UCSD-AML1 (cell line): ENCODE measurements around the gene PHC2.
"Not testable (repeated sequence)": the region's sequence is repeated elsewhere in the genome, so short reads cannot be mapped to it uniquely, and the experiment has no call there.

Source experiments
- DNase-seq: peaks from one replicate; lab custom pipeline; 2025; ENCODE audit not compliant: unreplicated experiment; lab: John Stamatoyannopoulos, UW

Gene PHC2

GRCh38 chr1:33319949-33320618 is 110.8 kb downstream of the PHC2 start:
- DNase-seq, result no peak

GRCh38 chr1:33319186-33319948 is 111.5 kb downstream of the PHC2 start:
- DNase-seq, result no peak

- DNase-seq, result no peak
These were observed 112.9 kb downstream of the PHC2 start for GRCh38 chr1:33317946-33318345.

- DNase-seq, result no peak
These were observed 113.5 kb downstream of the PHC2 start for GRCh38 chr1:33317354-33317753.

GRCh38 chr1:33316601-33317000 is 114.3 kb downstream of the PHC2 start:
- DNase-seq, result no peak

- DNase-seq, result no peak
These were observed 116.5 kb downstream of the PHC2 start for GRCh38 chr1:33314416-33314815.

GRCh38 chr1:33312413-33312749 is 118.5 kb downstream of the PHC2 start:
- no peak for DNase-seq

GRCh38 chr1:33311706-33312412 is 119.0 kb downstream of the PHC2 start:
- no peak for DNase-seq

- no peak for DNase-seq
These were observed 120.2 kb downstream of the PHC2 start for GRCh38 chr1:33310702-33311101.

GRCh38 chr1:33309351-33309750 is 121.5 kb downstream of the PHC2 start:
- not testable (repeated sequence) for DNase-seq

- no peak for DNase-seq
These were observed 123.4 kb downstream of the PHC2 start for GRCh38 chr1:33307494-33307864.

GRCh38 chr1:33306653-33307493 is 124.0 kb downstream of the PHC2 start:
- DNase-seq, result no peak

GRCh38 chr1:33305816-33306652 is 124.9 kb downstream of the PHC2 start:
- DNase-seq, result no peak

GRCh38 chr1:33305016-33305415 is 125.9 kb downstream of the PHC2 start:
- no peak for DNase-seq

GRCh38 chr1:33302325-33302724 is 128.6 kb downstream of the PHC2 start:
- no peak for DNase-seq

GRCh38 chr1:33301273-33301984 is 129.5 kb downstream of the PHC2 start:
- no peak for DNase-seq

GRCh38 chr1:33300673-33301072 is 130.2 kb downstream of the PHC2 start:
- no peak for DNase-seq

GRCh38 chr1:33299461-33300155 is 131.3 kb downstream of the PHC2 start:
- DNase-seq, result no peak

GRCh38 chr1:33298623-33299277 is 132.1 kb downstream of the PHC2 start:
- DNase-seq, result peak; percentile 66
